Testis (tissue), 2 donors: Measurements from ENCODE around the gene MGA.
A peak's percentile ranks its signal among the peaks of the same experiment; 100 is the strongest.

Experiments
- POLR2A ChIP-seq: fragments of 450-650 bp; IDR thresholded peaks from one replicate; pipeline ENCODE4 v1.6.1; 2017; ENCODE audit warnings: antibody characterized with exemption, mild to moderate bottlenecking, moderate library complexity
- TF ChIP-seq, protein P1 (sequence below), 3 experiments: fragments of 450-650 bp in 2 of 3; fragments of 200-600 bp in 1 of 3; sonication (generic) in 1 of 3; IDR thresholded peaks; one replicate each; pipeline ENCODE4 v1.5.1; 2016 to 2019; ENCODE audit warnings: antibody characterized with exemption in 3 of 3, mild to moderate bottlenecking in 2 of 3, moderate library complexity in 1 of 3

DNA sequence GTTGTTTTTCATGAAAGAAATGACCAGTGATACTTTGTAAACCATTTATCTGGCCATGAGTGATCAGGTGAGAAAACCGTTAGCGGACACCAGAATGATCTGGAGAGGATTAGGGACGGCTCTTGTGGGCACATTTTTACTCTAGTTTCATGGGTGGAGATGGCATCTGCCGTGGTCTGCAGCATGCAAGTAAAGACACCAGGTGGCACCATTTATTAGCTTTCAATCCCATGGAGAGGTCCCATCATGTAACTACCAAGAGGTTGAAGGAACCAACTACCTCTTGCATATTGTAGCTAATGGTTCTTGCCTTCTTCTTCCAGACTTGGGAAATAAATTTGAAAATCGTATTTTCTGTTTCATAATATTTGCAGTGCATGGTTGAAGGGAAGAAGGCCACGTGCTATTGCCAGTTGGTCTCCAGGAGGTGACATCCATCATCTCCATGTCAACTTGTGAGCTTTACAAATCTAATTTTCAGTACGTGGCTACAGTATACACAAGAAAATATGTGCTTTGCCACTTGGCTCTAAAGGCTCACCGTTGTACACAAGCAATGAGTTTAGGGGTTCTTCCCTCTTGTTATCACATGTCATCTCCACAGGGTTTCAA lies 112.6 kb downstream of the MGA start:
- TF ChIP-seq, protein P1, sequence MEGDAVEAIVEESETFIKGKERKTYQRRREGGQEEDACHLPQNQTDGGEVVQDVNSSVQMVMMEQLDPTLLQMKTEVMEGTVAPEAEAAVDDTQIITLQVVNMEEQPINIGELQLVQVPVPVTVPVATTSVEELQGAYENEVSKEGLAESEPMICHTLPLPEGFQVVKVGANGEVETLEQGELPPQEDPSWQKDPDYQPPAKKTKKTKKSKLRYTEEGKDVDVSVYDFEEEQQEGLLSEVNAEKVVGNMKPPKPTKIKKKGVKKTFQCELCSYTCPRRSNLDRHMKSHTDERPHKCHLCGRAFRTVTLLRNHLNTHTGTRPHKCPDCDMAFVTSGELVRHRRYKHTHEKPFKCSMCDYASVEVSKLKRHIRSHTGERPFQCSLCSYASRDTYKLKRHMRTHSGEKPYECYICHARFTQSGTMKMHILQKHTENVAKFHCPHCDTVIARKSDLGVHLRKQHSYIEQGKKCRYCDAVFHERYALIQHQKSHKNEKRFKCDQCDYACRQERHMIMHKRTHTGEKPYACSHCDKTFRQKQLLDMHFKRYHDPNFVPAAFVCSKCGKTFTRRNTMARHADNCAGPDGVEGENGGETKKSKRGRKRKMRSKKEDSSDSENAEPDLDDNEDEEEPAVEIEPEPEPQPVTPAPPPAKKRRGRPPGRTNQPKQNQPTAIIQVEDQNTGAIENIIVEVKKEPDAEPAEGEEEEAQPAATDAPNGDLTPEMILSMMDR (IDR thresholded peaks at IDR 0.05): peak; percentile 53 to 81 (median 54)
- no peak for TF ChIP-seq POLR2A
